Daoy (cell line): ENCODE results near the gene CHI3L2. TPM values are rescaled to one million over a fixed set of nuclear protein-coding genes. Genes with fewer than 3 reads are reported as not detected.

Source experiments
- total RNA-seq: library from RNA; depleted of rRNA; stranded (reverse); fragments of >200 nt; shearing (Covaris generic); gene quantifications from 2 replicates; pipeline ENCODE4 v1.2.3, GENCODE V29; 2014; rRNA removed

The CHI3L2 gene
- total RNA-seq, 1 experiment from 2014 or later = 0.29 TPM

Other genes with a start within 250 kb of the CHI3L2 start
- gene DRAM2, start 87.6 kb upstream of the CHI3L2 start, total RNA-seq = 36.7 and 49.8 TPM in 2 replicates
- gene CEPT1, start 87.5 kb upstream of the CHI3L2 start, total RNA-seq = 36.5 and 36.7 TPM in 2 replicates
- gene DENND2D, start 27.1 kb upstream of the CHI3L2 start, total RNA-seq = 5.7 and 11.0 TPM in 2 replicates
- 0.06 TPM in 1 of 2 replicates, not detected in the other for gene CHIA, start 63.1 kb downstream of the CHI3L2 start, total RNA-seq
- gene OVGP1, start 200.0 kb downstream of the CHI3L2 start, total RNA-seq = 1.5 and 2.0 TPM in 2 replicates
- gene WDR77, start 221.5 kb downstream of the CHI3L2 start, total RNA-seq = 145 and 169 TPM in 2 replicates
- gene ATP5PB, start 221.8 kb downstream of the CHI3L2 start, total RNA-seq = 722 and 890 TPM in 2 replicates
- 0.11 TPM in 1 of 2 replicates, not detected in the other for gene C1orf162, start 246.3 kb downstream of the CHI3L2 start, total RNA-seq